Measurements from ENCODE around the gene PIGL.

DNA sequence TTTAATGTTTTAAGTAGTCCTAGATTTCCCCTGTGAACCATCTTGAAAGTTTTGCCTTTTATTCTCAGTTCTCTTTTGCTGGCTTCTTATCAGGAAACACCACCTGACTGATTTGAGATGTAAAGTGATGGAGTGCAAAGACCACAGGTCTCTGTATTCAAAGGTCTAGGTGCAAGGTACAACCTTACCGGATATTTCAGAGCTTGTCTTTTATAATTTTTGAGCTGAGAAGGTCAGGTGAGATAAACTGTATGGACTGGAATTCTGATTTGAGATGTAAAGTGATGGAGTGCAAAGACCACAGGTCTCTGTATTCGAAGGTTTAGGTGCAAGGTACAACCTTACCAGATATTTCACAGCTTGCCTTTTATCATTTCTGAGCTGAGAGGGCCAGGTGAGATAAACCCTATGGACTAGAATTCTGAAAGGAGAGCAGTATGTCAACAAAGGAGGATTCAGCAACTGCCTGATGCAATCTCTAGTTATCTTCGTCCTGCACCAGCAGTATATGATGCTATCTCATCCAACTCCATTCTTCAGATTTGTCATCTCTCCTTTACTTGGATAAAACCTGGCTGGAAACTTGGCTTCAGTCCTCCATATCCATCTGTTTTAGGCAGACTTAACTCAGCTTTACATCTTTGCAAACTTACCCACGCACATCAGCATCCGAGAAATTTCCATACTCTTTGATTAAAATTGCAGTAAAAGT lies 72.0 kb downstream of the PIGL start:
- TF ChIP-seq CTCF (IDR thresholded peaks at IDR 0.05): no peak
- no peak for TF ChIP-seq ZFX (IDR thresholded peaks at IDR 0.05; ENCODE audit: borderline replicate concordance)
